SW480 (cell line): ENCODE measurements around the gene RAB3D.
A peak's percentile ranks its signal among the peaks of the same experiment; 100 is the strongest.
"Not testable (repeated sequence)": the region's sequence is repeated elsewhere in the genome, so short reads cannot be mapped to it uniquely, and the experiment has no call there.

Experiments
- DNase-seq: peaks from one replicate; pipeline ENCODE4 v3.0.0-alpha.2; 2016; ENCODE audit warnings: low spot score

The RAB3D gene

GRCh38 chr19:11338121-11338520 is 1.3 kb downstream of the RAB3D start:
- no peak for DNase-seq

GRCh38 chr19:11337080-11337479 is 2.4 kb downstream of the RAB3D start:
- no peak for DNase-seq

DNA sequence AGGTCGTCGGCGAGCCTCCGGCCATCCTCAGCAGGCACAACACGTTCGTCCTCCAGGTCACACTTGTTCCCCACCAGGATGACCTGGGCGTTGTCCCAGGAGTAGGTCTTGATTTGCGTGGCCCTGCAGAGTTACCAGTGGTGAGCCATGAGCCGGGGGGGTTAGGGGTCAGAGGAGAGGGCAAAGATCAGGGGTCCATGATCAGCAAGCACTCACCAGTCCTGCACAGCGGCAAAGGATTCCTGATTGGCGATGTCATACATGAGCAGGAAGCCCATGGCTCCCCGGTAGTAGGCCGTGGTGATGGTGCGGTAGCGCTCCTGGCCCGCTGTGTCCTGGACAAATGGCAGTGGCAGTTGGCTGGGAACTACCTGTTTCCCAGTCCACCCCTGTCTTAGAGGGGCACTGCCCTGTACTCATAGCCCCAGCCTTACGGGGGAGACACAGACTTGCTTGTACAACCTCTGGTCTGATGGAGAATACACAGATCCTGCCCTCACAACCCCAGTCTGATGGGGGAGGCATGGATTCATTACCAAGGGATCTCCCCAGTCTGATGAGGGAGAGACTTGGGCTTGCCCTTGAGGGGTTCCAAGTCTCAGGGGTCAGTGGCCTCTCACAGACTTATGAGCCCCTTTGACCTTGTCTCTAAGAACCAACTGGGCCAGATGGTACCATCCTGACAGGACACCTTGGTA is 3.9 kb downstream of the RAB3D start:
- no peak for DNase-seq

DNA sequence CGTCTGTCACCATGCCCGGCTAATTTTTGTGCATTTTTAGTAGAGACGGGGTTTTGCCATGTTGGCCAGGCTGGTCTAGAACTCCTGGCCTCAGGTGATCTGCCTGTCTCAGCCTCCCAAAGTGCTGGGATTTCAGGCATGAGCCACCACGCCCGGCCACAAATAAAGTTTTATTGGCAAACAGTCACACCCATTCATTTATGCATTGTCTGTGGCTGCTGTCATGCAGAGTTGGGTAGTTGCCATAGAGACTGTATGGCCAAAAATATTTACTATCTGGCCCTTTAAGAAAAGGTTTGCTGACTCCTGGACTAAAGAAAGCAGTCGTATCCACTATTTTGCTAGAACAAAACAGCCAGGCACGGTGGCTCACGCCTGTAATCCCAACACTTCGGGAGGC is 5.6 kb downstream of the RAB3D start:
- DNase-seq = not testable (repeated sequence)

GRCh38 chr19:11332822-11333221 is 6.6 kb downstream of the RAB3D start:
- DNase-seq = no peak

GRCh38 chr19:11331502-11331901 is 8.0 kb downstream of the RAB3D start:
- no peak for DNase-seq

GRCh38 chr19:11330127-11330526 is 9.3 kb downstream of the RAB3D start:
- DNase-seq = no peak

- DNase-seq = no peak
Measured at GRCh38 chr19:11325544-11325943, 13.9 kb downstream of the RAB3D start.

DNA sequence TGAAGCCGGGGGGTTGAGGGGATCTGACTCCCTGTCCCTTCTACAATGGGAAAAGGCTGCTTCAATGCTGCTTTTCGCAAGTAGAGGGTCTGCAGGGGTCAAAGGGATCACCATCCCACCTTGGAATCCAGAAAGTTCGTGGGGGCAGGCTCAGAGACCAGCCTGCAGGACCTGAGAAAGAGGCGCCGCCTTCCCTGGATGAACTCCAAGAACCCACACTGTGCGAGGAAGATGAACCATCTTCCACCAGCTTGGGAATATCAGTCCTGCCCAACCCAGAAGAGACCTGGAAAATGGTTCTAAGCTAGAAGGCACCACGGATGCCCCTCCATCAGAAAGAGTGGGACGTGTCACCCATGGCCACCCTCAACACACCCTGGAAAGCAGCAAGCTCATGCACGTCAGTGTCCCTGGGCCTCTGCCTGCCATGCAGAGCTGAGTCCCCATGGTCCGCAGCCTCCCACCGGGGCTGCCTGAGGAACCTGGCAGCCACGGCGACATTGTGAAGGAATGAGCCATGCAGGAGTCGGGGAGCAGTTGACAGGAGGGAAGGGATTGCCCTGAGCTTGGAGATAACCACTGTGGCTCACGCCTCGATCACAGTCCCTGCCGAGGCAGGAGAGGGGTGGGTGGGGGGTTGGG is 14.6 kb downstream of the RAB3D start:
- DNase-seq = no peak

- peak; percentile 42 for DNase-seq
Measured at GRCh38 chr19:11324079-11324661, 15.3 kb downstream of the RAB3D start.

- DNase-seq = no peak
Measured at GRCh38 chr19:11323601-11324078, 15.8 kb downstream of the RAB3D start.

GRCh38 chr19:11322269-11323024 is 17.0 kb downstream of the RAB3D start:
- no peak for DNase-seq

GRCh38 chr19:11321191-11322126 is 18.0 kb downstream of the RAB3D start:
- no peak for DNase-seq

DNA sequence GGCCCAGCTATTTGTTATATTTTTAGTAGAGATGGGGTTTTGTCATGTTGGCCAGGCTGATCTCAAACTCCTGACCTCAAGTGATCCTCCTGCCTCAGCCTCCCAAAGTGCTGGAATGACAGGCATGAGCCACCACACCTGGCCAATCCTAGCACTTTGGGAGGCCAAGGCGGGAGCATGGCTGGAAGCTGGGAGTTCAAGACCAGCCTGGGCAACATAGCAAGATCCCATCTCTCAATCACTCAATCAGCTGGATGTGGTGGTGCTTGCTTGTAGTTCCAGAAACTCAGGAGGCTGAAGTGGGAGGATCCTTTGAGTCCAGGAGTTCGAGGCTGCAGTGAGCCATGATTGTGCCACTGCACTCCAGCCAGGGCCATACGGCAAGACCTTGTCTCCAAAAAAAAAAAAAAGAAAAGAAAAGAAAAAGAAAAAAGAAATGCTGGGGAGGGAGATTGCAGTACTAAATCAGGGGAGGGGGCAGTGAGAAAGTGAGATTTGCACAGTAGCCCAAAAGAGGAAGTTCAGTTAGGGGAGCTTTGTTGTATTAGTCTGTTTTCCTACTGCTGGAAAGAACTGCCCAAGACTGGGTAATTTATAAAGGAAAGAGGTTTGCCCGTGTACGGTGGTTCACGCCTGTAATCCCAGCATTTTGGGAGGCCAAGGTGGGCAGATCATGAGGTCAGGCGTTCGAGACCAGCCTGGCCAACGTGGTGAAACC is 19.0 kb downstream of the RAB3D start:
- not testable (repeated sequence) for DNase-seq

- no peak for DNase-seq
Measured at GRCh38 chr19:11306337-11306736, 33.1 kb downstream of the RAB3D start.

- DNase-seq = no peak
Measured at GRCh38 chr19:11304936-11305335, 34.5 kb downstream of the RAB3D start.

DNA sequence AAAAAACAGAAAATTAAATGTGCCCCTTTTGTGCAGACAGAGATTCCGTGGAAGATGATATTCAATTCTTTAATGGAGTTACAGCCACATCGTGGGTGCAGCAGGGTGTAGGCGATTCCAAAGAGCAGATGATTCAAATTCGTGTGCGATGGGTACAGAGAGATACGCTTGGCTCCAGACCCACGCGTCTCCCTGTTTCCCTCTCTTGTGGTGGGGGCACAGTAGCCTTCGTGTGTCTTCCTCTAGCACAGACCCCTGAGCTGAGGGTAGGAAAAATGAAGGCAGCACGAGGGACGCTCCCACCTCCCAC is 38.7 kb downstream of the RAB3D start:
- no peak for DNase-seq

GRCh38 chr19:11299946-11300810 is 39.3 kb downstream of the RAB3D start:
- no peak for DNase-seq

DNA sequence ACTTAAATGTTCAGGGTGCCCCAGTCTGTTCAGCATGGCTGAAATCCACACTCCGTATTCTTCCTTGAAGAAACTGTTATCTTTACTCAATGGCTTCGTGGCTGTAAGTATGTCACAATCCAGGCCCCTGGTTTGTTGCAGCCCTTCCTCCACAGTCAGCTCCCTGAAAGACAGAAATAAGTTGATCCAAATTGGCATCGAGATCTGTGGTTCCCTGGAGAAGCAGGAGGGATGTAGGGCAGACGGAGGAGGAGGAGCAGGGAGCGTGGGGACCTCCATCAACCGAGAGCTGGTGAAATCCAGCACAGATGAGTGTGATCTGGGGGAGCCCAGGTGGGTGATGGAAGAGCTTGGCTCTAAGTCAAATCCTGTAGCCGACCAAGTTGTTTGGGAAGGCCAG is 43.2 kb downstream of the RAB3D start:
- DNase-seq = no peak

DNA sequence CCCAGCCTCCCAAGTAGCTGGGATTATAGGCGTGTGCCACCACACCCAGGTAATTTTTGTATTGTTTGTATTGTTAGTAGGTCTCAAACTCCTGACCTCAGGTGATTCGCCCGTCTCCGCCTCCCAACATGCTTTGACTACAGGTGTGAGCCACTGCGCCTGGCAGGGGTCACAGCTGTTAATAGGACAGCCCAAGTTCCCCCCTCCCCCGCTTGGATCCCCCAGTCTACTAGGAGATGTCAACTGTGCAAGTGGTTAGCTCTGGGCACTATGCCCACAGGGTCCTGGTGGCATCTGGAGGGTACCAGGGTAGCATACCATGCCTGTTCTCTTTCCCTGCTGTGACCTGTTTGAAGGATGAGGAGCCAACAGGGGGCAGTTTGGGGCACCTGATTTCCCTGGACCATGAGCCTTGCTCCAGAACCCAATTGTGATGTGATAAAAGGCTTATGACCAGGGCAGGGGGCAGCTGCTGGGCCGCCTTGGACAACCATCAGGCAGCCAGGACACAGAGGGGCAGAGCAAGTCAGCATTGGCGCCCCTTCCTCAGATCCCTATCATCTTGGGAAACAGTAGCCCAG is 43.7 kb downstream of the RAB3D start, which contains the start of gene TSPAN16:
TSS of gene TSPAN16 (plus strand) at position 496 of the 581 bp plus-strand sequence. CDS start 138 bp downstream, outside the sequence.
- DNase-seq = no peak
